DND-41 (cell line): ENCODE results near the gene A2M.

Source experiments
- ATAC-seq: fragments of 200-7000 bp; cut with Tn5 transposase; 3 replicates; pipeline ENCODE4 v1.9.1; 2021; ENCODE audit warnings: low read depth; ENCODE audit not compliant: insufficient read depth
- DNase-seq: peaks from one replicate; pipeline ENCODE4 v3.0.0-alpha.2; 2020
- H2AFZ ChIP-seq: 2 replicates; pipeline ENCODE4 v1.6.0; 2012; ENCODE audit warnings: low read depth, low read length
- H3K27ac ChIP-seq: 2 replicates; pipeline ENCODE4 v1.5.1; 2012; ENCODE audit warnings: low read length, inconsistent platforms
- H3K27me3 ChIP-seq: fragments of 200-600 bp; sonication (generic); 2 replicates; pipeline ENCODE4 v1.6.0; 2012; ENCODE audit warnings: low read length, mild to moderate bottlenecking, inconsistent platforms; ENCODE audit not compliant: insufficient read depth, poor library complexity
- H3K36me3 ChIP-seq: 2 replicates; pipeline ENCODE4 v1.5.1; 2012; ENCODE audit warnings: low read length, inconsistent platforms; ENCODE audit not compliant: insufficient read depth
- H3K4me1 ChIP-seq: 2 replicates; pipeline ENCODE4 v1.5.1; 2012; ENCODE audit warnings: mild to moderate bottlenecking, low read length; ENCODE audit not compliant: insufficient read depth
- H3K4me2 ChIP-seq: 2 replicates; pipeline ENCODE4 v1.6.0; 2012; ENCODE audit warnings: mild to moderate bottlenecking, moderate library complexity, low read length, inconsistent platforms; ENCODE audit not compliant: insufficient read depth
- H3K4me3 ChIP-seq, 2 experiments: fragments of 200-600 bp in 1 of 2; shearing (Covaris generic) in 1 of 2; 2 replicates each; pipeline ENCODE4 v1.5.1; 2012 to 2016; ENCODE audit warnings: inconsistent platforms in 2 of 2, low read length in 2 of 2, mild to moderate bottlenecking in 2 of 2, low read depth in 1 of 2, moderate library complexity in 1 of 2
- H3K79me2 ChIP-seq: 2 replicates; pipeline ENCODE4 v1.6.0; 2012; ENCODE audit warnings: low read length, inconsistent platforms; ENCODE audit not compliant: insufficient read depth
- H3K9ac ChIP-seq: 2 replicates; pipeline ENCODE4 v1.6.0; 2012; ENCODE audit warnings: low read depth, mild to moderate bottlenecking, inconsistent platforms, low read length, moderate library complexity
- H3K9me3 ChIP-seq: 2 replicates; pipeline ENCODE4 v1.5.1; 2012; ENCODE audit warnings: low read length, moderate library complexity, mild to moderate bottlenecking, inconsistent platforms; ENCODE audit not compliant: insufficient read depth, severe bottlenecking
- H4K20me1 ChIP-seq: 2 replicates; pipeline ENCODE4 v1.6.0; 2012; ENCODE audit warnings: low read length; ENCODE audit not compliant: insufficient read depth
- CTCF ChIP-seq: IDR thresholded peaks from 2 replicates; pipeline ENCODE4 v1.5.1; 2012; ENCODE audit warnings: borderline replicate concordance, low read length, moderate library complexity, mild to moderate bottlenecking; ENCODE audit not compliant: poor library complexity, severe bottlenecking; ENCODE audit errors: extremely low read depth
- EZH2 ChIP-seq: IDR thresholded peaks from 3 replicates; pipeline ENCODE4 v1.6.1; 2012; ENCODE audit warnings: borderline replicate concordance, low read depth, mild to moderate bottlenecking, moderate library complexity, low read length, inconsistent platforms; ENCODE audit not compliant: severe bottlenecking

A2M gene

GRCh38 chr12:9109213-9109522 is 6.6 kb downstream of the A2M start:
- Histone ChIP-seq H3K27me3 (peaks cover 23% of the 10 kb centered on the region), H3K79me2 (no peaks in the 10 kb centered on the region), H2AFZ (no peak overlapping the region), H3K4me3 (no peak overlapping the region), H3K9ac (no peak overlapping the region), H3K4me2 (no peak overlapping the region), H3K36me3 (no peaks in the 10 kb centered on the region), H3K27ac (no peak overlapping the region), H3K4me1 (no peaks in the 10 kb centered on the region), H3K9me3 (no peaks in the 10 kb centered on the region), H4K20me1 (no peaks in the 10 kb centered on the region)
- DNase-seq (no peak), ATAC-seq (no peak)
- TF ChIP-seq EZH2 (no peak), CTCF (no peak)

- Histone ChIP-seq H3K79me2 (no peaks in the 10 kb centered on the region), H3K9ac (no peak overlapping the region), H3K4me1 (no peaks in the 10 kb centered on the region), H2AFZ (no peak overlapping the region), H4K20me1 (no peaks in the 10 kb centered on the region), H3K27ac (no peak overlapping the region), H3K4me3 (no peak overlapping the region), H3K36me3 (no peaks in the 10 kb centered on the region), H3K4me2 (no peak overlapping the region), H3K9me3 (no peaks in the 10 kb centered on the region), H3K27me3 (peaks cover 20% of the 10 kb centered on the region)
- TF ChIP-seq CTCF: no peak
- TF ChIP-seq EZH2: no peak
- no peak for ATAC-seq
- no peak for DNase-seq
Measured at GRCh38 chr12:9108504-9109212, 7.1 kb downstream of the A2M start.

- no peaks in the 10 kb centered on the region for H4K20me1 ChIP-seq
- peaks cover 13% of the 10 kb centered on the region for H3K27me3 ChIP-seq
- DNase-seq (no peak), ATAC-seq (no peak)
- TF ChIP-seq EZH2: no peak
- no peak for TF ChIP-seq CTCF
- H2AFZ ChIP-seq: no peak overlapping the region
- no peak overlapping the region for H3K4me2 ChIP-seq
- H3K36me3 ChIP-seq: no peaks in the 10 kb centered on the region
- H3K9ac ChIP-seq: no peak overlapping the region
- no peaks in the 10 kb centered on the region for H3K79me2 ChIP-seq
- no peak overlapping the region for H3K4me3 ChIP-seq
- H3K27ac ChIP-seq: no peak overlapping the region
- H3K9me3 ChIP-seq: no peaks in the 10 kb centered on the region
- H3K4me1 ChIP-seq: no peaks in the 10 kb centered on the region
Measured at GRCh38 chr12:9107542-9107873, 8.2 kb downstream of the A2M start.
